HG03457 (cell line): Measurements from ENCODE around the gene LAMP5.

Experiments
- ATAC-seq: cut with Tn5 transposase; IDR thresholded peaks from one replicate; pipeline ENCODE4 v1.9.1; 2021; ENCODE audit warnings: moderate number of reproducible peaks; ENCODE audit not compliant: unreplicated experiment

The LAMP5 gene, protein sequence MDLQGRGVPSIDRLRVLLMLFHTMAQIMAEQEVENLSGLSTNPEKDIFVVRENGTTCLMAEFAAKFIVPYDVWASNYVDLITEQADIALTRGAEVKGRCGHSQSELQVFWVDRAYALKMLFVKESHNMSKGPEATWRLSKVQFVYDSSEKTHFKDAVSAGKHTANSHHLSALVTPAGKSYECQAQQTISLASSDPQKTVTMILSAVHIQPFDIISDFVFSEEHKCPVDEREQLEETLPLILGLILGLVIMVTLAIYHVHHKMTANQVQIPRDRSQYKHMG

DNA sequence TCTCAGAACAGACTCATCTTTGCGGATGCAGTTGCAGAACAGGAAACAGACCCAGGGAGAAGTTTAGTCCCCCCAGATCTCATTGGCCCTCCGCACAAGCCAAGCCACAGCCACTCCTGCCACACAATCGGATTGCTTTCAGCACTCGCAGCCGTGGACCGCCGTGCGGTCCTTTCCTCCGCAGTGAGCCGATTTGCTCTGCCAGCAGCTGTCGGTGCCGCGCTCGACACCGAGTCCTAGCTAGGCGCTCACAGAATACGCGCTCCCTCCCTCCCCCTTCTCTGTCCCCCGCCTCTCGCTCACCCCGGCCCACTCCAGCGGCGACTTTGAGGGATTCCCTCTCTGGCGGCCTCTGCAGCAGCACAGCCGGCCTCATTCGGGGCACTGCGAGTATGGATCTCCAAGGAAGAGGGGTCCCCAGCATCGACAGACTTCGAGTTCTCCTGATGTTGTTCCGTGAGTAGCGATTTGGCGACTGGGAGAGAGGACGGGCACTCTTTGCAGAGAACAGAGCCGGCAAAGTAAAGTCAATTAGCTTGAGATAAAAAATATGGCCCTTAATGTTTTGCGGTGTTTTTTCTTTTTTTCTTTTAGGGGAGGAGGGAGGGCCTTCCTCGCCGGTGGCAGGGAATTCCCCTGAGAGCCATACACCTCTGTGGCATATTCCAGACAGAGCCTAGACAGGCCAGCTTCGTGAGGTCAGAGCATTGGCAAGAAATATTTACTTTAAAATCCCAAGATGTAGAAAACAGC lies at the start of gene LAMP5:
LAMP5 (plus strand) TSS at position 130 of the 753 bp plus-strand sequence; CDS start at position 393, 263 bp downstream.
- ATAC-seq = no peak

DNA sequence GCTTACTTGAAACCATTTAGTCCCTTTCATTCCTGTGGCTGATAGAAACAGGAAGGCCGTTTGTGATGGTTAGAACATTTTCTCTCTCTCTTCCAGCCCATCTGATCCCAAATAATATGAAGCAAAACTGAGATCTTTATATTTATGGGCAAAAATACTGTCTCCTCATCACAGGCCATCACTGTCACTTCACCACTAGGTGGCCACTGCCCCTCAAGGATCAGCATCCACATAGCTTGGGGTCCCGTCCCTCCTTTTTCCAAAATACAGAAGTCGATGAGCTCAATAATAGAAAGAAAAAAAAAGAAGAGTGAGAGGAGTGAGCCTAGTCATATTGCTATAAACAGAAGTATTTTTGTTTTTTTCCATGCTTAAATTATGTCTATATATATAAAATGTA lies 46.4 kb upstream of the LAMP5 start:
- no peak for ATAC-seq

DNA sequence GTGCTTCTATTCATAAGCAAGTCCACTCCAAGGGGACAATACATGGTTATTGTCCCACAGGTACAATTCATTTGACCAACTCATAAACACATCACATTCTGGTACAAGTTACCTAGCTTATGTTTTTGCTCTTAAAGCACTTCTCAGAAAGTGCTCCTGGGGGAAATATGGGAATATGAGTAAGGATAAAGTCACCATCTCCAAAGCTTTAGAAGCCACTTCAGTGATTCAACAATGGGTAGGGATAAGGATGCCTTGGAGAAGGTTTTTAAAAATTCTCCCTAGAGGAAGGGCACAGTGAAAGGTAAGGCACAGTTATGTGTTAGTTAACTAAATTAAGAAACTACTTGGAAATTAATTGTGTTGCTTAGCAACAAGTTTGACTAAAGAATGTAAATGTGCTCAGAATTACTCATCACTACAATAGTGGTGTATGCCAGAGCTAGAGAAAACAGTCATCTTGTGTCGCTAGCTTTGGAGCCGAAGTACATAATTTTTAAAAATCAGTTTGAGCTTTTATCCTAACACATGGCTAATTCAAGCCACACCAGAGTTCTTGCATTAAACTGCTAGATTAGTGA lies 39.5 kb upstream of the LAMP5 start:
- no peak for ATAC-seq

DNA sequence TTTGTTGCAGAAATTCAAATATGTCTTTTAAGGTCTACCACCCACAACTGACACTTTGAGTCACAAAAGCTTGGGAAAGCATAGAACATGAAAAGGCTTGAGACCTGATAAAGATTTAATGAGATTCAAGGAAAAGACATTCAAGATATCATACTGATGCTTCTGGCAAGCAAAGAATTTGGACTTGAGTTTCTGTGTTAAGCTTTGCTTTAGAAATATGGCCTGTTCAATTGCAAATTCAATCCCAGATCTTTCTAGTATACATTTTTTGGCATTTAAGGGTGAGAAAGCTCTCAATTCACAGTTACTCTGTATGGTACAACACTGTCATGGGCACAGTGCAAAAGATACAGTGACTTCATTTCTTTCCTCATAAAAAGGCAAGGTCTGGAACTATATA lies 38.9 kb upstream of the LAMP5 start:
- no peak for ATAC-seq

DNA sequence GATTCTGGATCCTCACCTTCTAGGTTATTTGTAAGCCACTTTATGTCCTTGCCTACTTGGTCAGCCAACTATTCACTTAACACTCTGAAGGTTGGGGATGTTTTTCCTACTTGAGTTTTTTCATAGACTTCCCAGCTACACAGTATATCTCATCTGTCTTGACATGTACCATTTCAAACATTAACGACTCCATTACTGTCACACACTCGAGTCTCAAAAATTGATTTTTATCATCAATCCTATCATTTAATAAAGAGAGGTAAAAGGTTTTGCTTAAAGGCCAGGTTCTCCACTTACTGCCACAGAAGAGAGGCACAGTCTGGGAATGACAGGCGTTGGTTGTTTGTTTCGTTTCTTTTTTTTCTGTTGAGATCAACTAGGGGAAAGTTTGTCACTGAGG lies 38.2 kb upstream of the LAMP5 start:
- ATAC-seq = no peak

DNA sequence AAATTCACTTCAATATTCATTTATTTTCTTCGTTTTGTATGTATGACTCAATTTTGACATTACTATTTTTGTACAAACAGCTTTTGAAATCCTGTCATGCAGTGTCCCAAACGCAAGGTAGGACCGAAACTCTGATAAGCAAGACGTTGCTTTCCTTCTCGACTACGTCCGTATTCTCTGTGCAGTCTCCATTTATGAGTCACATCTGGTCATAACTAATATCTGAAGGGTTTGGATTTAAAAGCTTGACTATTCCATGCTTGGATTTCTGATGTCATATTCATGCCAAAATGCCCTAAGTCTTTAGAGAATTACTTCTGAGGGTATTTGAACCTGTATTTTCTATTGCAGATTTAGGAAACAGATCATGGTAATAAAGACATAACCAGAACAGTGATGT lies 37.8 kb upstream of the LAMP5 start:
- ATAC-seq = no peak

DNA sequence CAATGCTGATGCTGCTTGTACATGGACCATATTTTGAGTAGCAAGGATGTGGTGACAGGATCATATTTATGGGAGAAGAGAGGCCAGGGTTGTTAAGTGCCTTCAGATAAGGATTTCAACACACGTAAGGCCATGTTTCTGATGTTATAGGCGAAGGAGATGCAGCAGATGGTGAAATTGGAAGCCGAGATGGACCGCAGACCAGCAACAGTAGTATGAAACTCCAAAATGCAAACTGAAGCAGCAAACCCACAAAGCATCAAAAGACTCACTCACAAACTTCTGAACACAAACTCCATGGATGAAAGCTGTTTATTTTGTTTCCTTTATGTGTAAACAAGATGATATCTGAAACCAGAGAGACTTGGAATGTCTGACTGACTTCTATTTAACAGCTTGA lies 35.6 kb upstream of the LAMP5 start:
- ATAC-seq = no peak

DNA sequence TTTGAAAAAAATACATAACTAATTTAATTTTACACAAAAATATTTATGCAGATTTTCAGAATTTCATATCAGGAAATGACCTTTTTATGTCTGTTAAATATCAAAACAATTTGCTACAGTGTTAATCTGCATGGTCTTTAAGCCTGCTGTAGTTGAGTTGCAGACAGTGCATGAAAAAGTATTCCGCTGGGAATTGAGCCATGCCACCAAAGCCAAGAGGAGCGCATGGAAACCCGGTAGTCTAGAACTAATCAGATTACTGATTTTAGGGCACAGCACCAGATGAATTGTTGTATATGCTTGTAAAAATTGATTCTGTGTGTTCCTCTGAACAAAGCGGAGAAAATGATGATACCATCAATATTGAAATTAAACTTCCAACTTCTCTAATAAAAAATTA lies 34.3 kb upstream of the LAMP5 start:
- ATAC-seq = no peak

DNA sequence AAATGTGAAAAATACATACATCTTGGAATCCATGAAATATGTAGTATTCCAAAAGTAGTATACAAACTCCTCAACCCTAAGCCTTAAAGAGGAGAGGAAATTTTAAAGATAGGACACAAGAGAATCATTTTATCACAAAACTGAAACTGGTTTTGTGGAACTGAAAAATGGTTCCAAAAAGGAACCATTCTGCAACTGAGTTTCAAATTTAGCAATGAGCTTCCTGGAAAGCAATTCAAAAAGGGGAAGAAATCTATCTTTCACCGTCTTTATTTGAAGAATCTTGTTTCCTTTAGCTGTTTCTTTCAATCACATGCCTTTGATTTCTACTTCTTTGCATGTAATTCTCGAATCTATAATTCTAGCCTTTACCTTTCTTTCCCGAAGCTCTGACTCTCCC lies 32.2 kb upstream of the LAMP5 start:
- no peak for ATAC-seq

DNA sequence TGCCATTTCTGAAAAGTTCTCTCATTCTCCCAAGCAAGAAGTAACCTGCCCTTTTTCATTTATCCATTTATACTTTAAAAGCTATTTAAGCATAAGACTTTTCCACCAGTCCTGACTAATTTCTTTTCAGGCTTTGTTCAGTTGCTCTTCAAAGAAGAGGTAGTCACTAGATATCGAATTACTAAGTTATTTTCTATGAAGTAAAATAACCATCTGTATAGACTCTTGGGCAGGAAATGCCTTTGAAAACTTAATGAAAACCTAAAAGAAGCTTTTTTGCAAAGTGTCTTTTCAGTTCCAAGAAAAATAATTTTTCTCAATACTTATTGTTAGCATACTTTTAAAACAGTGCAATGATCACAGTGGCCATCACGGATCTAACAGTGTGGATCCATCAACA lies 31.3 kb upstream of the LAMP5 start:
- no peak for ATAC-seq

DNA sequence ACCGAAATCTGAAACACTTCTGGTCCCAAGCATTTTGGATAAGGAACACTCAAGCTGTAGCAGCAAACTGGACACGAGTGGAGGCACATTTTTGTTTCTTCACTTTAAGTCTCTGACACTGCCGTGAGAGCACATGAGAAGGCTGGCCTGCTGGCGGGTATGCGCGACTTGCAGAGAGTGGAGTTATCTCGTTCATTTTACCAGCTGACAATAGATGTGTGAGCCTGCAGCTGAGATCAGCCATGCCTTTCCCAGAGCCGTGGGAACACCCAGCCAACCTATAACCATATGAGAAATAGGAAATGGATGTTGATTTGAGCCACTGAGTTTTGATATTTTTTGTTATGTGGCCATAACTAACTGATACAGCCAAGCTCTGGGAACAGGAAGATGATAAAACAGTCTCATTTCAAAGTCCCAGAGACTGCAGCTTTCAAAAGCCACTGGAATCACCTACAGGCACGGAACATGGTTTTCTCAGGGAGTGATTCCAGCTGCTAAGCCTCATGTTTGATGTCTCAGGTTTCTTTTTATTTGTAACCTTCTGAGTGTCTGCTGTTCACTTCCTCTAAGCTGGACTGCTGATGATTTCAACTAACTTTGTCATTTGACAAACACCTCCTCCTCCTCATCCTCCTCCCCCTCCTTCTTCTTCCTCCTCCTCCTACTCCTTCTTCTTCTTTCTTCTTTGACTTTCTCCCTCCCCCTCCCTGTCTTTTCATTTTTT lies 28.6 kb upstream of the LAMP5 start:
- ATAC-seq = no peak

DNA sequence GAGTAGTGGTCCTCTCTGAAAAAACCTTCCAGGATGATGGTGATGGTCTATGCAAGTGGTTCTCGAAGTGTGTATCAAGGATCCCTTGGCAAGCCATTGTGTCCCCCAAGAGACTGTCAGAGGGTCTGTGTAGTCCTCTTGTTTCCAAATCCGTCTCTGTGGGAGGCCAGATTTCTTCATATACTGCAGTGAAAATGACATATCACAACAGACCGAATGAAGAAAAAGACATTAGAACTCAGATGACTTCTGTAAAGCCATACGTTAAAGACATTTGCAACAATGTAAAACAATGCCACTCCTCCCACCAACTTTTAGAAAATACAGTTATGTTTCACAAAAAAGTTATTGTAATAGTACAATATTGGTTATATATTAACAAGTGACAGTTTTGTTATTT lies 27.2 kb upstream of the LAMP5 start:
- ATAC-seq = no peak

DNA sequence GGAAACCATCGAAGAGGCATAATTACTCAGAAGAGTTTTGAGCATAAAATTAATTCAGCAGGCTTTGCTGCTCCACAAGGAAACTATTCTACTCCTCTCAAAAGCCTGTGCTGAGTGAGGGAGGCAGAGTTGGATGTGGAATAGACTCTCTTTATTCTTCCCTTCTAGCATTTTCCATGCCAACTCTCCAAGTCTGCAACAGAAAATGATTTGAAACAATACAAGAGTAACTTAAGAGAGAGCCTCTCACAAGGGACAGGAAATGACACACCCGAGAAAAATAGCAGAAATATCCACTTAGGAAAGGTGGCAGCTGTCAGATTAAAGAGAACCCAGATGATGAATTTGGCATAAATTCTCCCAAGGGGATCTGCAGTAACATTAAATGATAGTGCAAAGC lies 26.3 kb upstream of the LAMP5 start:
- ATAC-seq = no peak

DNA sequence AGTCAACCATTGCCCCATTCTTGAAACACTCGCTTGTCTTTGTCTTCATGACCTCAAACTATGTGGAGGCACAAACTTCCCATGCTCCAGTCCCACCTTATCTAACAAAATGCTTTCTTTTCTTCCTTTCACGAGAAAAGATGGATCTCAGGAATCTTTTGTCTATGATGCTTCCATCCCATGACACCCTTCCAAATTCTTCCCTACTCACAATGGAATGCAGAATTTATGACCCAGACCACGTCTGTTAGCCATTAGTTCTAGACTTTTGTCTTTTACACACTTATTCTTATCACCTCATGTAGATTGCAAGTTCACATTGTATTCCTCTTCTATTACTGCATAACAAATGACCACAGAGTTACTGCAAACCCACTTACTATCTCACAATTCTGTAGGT lies 24.2 kb upstream of the LAMP5 start:
- no peak for ATAC-seq

DNA sequence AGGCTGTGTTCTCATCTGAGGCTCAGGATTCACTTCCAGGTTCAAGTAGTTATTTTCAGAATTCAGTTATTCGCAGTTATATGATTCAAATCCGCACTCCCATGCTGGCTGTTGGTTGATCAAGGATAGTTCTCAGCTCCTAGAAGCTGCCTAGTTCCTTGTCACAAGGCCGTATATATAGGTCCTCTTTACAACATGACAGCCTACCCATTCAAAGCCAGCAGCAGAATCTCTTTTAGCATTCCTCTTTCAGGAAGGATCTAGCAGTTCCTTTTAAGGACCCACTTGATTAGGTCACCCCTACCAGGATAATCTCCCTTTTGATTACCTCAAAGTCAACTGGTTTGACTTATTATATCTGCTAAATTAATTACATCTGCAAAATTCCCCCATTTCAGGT lies 23.8 kb upstream of the LAMP5 start:
- no peak for ATAC-seq

DNA sequence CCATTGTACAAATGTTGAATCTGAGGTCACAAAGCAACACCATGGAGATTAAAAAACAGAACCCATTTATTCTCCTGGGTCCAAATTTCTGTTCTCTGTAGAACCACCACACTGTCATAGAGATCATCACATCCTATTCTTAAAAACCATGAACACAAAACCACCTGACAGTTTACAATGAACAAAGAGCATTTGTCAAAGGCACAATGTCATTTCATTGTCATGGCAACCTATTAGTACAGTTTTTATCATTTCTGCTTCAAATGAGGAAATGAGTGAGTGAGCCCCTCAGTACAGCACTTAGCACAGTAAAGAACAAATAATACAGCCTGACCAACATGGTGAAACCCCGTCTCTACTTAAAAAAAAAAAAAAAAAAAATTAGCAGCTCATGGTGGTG lies 23.1 kb upstream of the LAMP5 start:
- ATAC-seq = no peak

DNA sequence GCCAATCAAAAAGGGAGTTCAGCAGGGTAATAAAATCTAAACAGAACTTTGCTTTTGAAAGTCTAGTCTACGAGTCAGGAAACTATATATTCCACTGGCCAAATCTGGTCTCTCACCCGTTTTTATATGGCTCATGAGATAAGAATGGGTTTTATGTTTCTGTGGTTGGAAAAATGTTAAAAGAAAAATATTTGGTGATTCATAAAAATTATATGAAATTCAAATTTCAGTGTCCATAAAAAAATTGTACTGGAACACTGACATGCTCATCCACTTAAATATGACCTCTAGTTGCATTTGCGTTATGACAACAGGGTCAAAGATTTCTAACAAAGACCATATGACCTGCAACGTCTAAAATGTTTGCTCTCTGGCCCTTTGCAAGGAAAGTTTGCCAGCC lies 22.3 kb upstream of the LAMP5 start:
- no peak for ATAC-seq

DNA sequence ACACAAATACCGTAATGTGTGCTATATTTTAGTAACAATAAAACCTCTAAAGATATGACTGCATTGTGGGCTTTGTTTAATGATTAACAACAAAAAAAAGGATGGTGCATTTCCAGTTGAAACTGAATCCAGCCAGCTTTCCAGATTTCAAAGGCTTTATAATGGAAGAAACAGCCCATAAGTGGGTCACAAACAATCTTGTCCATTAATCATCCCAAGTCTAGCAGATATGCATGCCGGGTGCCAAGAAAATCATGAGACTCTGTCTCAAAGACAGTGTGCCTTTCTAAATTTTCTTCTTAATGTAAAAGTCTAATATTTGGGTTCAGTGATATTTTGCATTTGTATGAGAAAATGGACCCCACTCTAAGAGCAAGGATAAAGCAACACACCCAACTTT lies 20.6 kb upstream of the LAMP5 start:
- no peak for ATAC-seq

DNA sequence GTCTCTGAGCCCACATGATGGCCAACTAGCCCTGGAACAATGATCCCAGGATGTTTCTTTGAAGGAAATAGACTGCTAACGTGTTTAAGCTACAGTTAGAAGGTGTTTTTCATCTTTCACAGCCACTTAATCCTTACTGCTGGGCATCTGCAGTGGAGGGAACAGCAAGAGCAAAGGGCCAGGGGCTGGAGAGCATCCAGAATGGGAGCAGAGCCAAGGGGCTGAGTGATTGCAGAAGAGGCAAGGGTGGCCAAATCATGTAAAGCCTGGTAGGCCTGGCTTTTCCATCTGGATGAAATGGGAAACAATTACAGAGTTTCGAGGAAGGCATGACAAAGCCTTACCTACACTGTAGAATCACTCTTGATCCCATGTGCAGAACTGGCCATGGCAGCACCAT lies 18.7 kb upstream of the LAMP5 start:
- no peak for ATAC-seq

DNA sequence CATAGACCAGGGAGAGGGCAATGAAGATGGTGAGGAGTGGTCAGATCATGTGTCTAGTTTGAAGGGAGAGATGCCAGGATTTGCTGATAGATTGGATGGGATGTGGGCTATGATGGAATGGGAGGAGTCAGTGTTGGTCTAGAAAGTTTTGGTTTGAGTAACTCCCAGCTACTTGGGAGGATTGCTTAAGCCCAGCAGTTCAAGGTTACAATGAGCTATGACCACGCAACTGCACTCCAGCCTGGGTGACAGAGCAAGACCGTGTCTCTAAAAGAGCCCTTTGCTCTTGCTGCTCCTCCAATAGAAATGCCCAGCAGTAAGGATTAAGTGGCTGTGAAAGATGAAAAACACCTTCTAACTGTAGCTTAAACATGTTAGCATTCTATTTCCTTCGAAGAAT lies 18.2 kb upstream of the LAMP5 start:
- ATAC-seq = no peak

DNA sequence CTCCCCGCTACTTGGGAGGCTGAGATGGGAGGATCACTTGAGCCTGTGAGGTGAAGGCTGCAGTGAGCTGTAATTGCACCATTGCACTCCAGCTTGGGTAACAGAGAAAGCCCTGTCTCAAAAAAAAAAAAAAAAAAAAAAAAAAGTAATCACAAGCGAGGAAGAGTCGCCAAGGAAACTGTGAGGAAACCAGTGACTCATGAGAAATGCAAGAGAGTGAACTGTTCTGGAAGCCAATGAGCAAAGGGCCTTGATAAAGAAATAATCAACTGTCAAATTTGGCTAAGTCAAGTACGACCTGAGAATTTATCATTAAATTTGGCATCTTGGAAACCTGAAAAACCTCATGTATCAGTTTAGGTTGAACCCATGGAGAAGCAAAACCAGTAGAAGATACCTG lies 16.1 kb upstream of the LAMP5 start:
- no peak for ATAC-seq
